WTC11 (cell line): Measurements from ENCODE around the gene SLC17A9. TPM values are rescaled to one million over a fixed set of nuclear protein-coding genes. Genes with fewer than 3 reads are reported as not detected.

Source experiments
- ATAC-seq: fragments of 200-7000 bp; cut with Tn5 transposase; 2 replicates; pipeline ENCODE4 v1.10.0; 2021; ENCODE audit warnings: mild to moderate bottlenecking, moderate library complexity
- CTCF ChIA-PET: fragments of 300-600 bp; sonication (Branson Sonifier 250); formaldehyde crosslinking; loops from one replicate; lab custom pipeline; 2021; ENCODE audit warnings: antibody characterized with exemption; lab: Charles Lee
- POLR2A ChIA-PET: fragments of 350-600 bp; sonication (Branson Sonifier 250); formaldehyde crosslinking; loops from one replicate; lab custom pipeline; 2021; ENCODE audit warnings: antibody characterized with exemption; lab: Charles Lee
- DNase-seq: peaks from one replicate; pipeline ENCODE4 v3.0.0; 2021; ENCODE audit warnings: low spot score
- H3K27ac Mint-ChIP-seq: 2 replicates; pipeline ENCODE4 v1.8.0; 2021; ENCODE audit warnings: mixed read lengths
- H3K27me3 Mint-ChIP-seq: 2 replicates; pipeline ENCODE4 v1.8.0; 2021; ENCODE audit warnings: low read depth, mild to moderate bottlenecking, moderate library complexity, mixed read lengths
- H3K36me3 Mint-ChIP-seq: 2 replicates; pipeline ENCODE4 v1.8.0; 2021; ENCODE audit warnings: mixed read lengths
- H3K4me1 Mint-ChIP-seq: 2 replicates; pipeline ENCODE4 v1.8.0; 2022; ENCODE audit warnings: mixed read lengths
- H3K4me3 Mint-ChIP-seq: 2 replicates; pipeline ENCODE4 v1.8.0; 2021; ENCODE audit warnings: mild to moderate bottlenecking, moderate library complexity, mixed read lengths
- H3K9me3 Mint-ChIP-seq: 2 replicates; pipeline ENCODE4 v1.8.0; 2021; ENCODE audit warnings: mixed read lengths
- CTCF ChIP-seq: fragments of 200-600 bp; IDR thresholded peaks from 2 replicates; pipeline ENCODE4 v1.8.0; 2022; ENCODE audit warnings: antibody characterized with exemption
- FOXK1 ChIP-seq: sonication (generic); formaldehyde crosslinking; IDR thresholded peaks from 2 replicates; pipeline ENCODE4 v1.8.0; 2022; ENCODE audit warnings: mild to moderate bottlenecking, moderate library complexity, missing genetic modification reagents
- PRDM15 ChIP-seq: sonication (generic); formaldehyde crosslinking; IDR thresholded peaks from 2 replicates; pipeline ENCODE4 v1.8.0; 2022; ENCODE audit warnings: missing genetic modification reagents
- SOX15 ChIP-seq: fragments of 250-450 bp; sonication (Bioruptor Pico); IDR thresholded peaks from 2 replicates; pipeline ENCODE4 v1.9.0; 2021; ENCODE audit warnings: mild to moderate bottlenecking
- TEAD4 ChIP-seq: sonication (generic); formaldehyde crosslinking; IDR thresholded peaks from 2 replicates; pipeline ENCODE4 v1.8.0; 2022; ENCODE audit warnings: mild to moderate bottlenecking, missing genetic modification reagents
- ZNF138 ChIP-seq: sonication (generic); formaldehyde crosslinking; conservative IDR thresholded peaks from 2 replicates; pipeline ENCODE4 v1.8.1; 2022; ENCODE audit warnings: mild to moderate bottlenecking, moderate library complexity, missing genetic modification reagents
- ZSCAN18 ChIP-seq: fragments of 250-450 bp; sonication (Bioruptor Pico); IDR thresholded peaks from 2 replicates; pipeline ENCODE4 v2.1.2; 2022; ENCODE audit warnings: mild to moderate bottlenecking, moderate library complexity
- total RNA-seq: library from RNA; stranded (reverse); gene quantifications from 3 replicates; pipeline ENCODE4 v1.2.3, GENCODE V29; 2021
- TF ChIP-seq, protein P1 (sequence below): sonication (generic); formaldehyde crosslinking; IDR thresholded peaks from 2 replicates; pipeline ENCODE4 v1.8.0; 2023; ENCODE audit warnings: missing genetic modification reagents, mild to moderate bottlenecking, borderline replicate concordance
- TF ChIP-seq, protein P2 (sequence below): sonication (generic); formaldehyde crosslinking; IDR thresholded peaks from 2 replicates; pipeline ENCODE4 v1.8.1; 2023; ENCODE audit warnings: mild to moderate bottlenecking, missing genetic modification reagents

Gene SLC17A9
- total RNA-seq, 1 experiment from 2014 or later: 41.7 TPM

DNA sequence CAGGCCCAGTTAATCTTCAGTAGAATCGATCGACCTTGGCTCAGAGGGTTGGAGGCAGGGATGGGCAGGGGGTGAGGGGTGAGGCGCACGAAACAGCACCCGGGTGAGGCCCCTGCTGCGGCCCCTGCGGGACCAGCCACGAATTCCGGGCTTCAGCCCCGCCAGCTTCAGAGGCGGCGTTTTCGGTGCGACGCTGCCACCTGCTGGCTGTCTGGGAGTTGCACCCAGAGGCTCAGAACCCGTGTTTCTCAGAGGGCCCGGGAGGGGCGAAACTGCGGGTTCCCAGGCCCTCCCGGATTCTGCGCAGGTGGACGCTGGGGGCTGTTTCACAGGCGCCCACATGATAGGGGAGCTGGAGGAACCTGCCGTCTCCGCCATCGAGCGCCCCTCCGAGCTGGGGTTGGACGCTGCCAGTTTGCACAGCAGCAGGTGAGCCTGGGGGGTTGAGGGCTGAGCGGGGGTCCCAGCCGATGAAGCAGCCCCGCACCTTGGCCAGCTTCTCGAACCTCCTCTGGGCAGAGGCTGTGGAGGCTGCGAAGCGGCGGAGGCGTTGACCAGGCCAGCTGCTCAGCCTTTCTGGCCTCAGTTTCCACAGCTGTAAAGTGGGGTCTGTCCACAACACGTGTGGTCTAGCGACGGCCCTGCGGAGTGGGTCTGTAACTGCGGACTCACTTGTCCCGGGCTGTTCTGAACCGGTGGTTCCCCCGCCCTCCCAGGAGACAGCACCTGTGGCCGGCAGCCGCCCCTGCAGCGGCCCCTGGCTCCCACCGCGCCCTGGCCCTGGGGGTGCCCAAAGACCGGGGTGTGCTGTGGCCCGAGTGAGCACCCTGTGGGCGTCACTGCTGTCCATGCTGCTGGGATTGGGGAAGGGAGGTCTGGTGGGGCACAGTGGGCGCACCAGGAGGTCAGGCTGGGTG is 56.8 kb downstream of the SLC17A9 start (continued):
- peak; percentile 43; the same call in 1 of the 2 replicates for TF ChIP-seq PRDM15 (CRISPR knock-in tag)
- TF ChIP-seq, all 79 proteins: peak for 6

- peaks cover 12% of the 10 kb centered on the region for H3K36me3 Mint-ChIP-seq
- POLR2A ChIA-PET: no interaction called here
- CTCF ChIA-PET: interaction anchor here (0.6 to 1.9 kb wide), 15 partner anchors 18 to 512 kb away, joined by 3 to 21 read pairs (median 5); partner anchors contain the start of gene TCFL5
- H3K27ac Mint-ChIP-seq: no peak overlapping the region
- peaks cover 26% of the 10 kb centered on the region for H3K4me1 Mint-ChIP-seq
- TF ChIP-seq, protein P1, sequence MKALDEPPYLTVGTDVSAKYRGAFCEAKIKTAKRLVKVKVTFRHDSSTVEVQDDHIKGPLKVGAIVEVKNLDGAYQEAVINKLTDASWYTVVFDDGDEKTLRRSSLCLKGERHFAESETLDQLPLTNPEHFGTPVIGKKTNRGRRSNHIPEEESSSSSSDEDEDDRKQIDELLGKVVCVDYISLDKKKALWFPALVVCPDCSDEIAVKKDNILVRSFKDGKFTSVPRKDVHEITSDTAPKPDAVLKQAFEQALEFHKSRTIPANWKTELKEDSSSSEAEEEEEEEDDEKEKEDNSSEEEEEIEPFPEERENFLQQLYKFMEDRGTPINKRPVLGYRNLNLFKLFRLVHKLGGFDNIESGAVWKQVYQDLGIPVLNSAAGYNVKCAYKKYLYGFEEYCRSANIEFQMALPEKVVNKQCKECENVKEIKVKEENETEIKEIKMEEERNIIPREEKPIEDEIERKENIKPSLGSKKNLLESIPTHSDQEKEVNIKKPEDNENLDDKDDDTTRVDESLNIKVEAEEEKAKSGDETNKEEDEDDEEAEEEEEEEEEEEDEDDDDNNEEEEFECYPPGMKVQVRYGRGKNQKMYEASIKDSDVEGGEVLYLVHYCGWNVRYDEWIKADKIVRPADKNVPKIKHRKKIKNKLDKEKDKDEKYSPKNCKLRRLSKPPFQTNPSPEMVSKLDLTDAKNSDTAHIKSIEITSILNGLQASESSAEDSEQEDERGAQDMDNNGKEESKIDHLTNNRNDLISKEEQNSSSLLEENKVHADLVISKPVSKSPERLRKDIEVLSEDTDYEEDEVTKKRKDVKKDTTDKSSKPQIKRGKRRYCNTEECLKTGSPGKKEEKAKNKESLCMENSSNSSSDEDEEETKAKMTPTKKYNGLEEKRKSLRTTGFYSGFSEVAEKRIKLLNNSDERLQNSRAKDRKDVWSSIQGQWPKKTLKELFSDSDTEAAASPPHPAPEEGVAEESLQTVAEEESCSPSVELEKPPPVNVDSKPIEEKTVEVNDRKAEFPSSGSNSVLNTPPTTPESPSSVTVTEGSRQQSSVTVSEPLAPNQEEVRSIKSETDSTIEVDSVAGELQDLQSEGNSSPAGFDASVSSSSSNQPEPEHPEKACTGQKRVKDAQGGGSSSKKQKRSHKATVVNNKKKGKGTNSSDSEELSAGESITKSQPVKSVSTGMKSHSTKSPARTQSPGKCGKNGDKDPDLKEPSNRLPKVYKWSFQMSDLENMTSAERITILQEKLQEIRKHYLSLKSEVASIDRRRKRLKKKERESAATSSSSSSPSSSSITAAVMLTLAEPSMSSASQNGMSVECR (CRISPR knock-in tag): no peak
- TF ChIP-seq FOXK1: no peak
- TF ChIP-seq, all 79 proteins: peak for 0
- Mint-ChIP-seq H3K27me3 (peaks cover 73% of the 10 kb centered on the region), H3K4me3 (no peak overlapping the region), H3K9me3 (peaks cover 18% of the 10 kb centered on the region)
- DNase-seq: no peak
- no peak for ATAC-seq
Observed at GRCh38 chr20:63009988-63010769, 57.7 kb downstream of the SLC17A9 start.

DNA sequence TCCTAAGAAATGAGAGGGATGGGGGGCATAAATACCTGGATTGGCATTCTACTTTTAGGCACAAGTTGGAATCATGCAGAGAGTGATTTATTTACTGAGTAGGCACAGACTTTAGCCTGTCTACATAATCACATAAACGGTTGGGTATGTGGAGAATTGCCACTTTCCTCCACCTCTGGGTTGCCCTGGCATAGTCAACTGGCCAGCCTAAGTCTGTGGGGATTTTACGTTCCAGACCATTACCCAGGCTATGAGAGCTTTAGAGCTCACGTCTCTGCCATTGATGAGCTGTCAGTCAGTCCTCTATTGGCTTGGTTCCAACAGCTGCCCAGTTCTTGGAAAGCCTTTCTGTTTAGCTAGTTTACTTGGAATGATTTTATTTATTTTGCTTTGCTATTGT is 59.3 kb downstream of the SLC17A9 start:
- TF ChIP-seq ZNF138 (CRISPR knock-in tag) (no peak), CTCF (no peak), ZSCAN18 (CRISPR knock-in tag) (no peak), TEAD4 (no peak), SOX15 (no peak)
- TF ChIP-seq, protein P2, sequence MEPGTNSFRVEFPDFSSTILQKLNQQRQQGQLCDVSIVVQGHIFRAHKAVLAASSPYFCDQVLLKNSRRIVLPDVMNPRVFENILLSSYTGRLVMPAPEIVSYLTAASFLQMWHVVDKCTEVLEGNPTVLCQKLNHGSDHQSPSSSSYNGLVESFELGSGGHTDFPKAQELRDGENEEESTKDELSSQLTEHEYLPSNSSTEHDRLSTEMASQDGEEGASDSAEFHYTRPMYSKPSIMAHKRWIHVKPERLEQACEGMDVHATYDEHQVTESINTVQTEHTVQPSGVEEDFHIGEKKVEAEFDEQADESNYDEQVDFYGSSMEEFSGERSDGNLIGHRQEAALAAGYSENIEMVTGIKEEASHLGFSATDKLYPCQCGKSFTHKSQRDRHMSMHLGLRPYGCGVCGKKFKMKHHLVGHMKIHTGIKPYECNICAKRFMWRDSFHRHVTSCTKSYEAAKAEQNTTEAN: no peak
- Mint-ChIP-seq H3K36me3 (peaks cover 12% of the 10 kb centered on the region), H3K27ac (no peak overlapping the region), H3K4me1 (peaks cover 31% of the 10 kb centered on the region), H3K27me3 (peaks cover 60% of the 10 kb centered on the region), H3K9me3 (peaks cover 18% of the 10 kb centered on the region), H3K4me3 (no peak overlapping the region)
- ChIA-PET POLR2A (interaction anchor here (0.7 to 1.4 kb wide), 2 partner anchors 14 to 39 kb away, joined by 3 read pairs; no protein-coding TSS in a partner anchor), CTCF (interaction anchor here (1.5 kb wide), 1 partner anchor 32 kb away, joined by 3 read pairs; no protein-coding TSS in a partner anchor)
- no peak for DNase-seq
- no peak for ATAC-seq
